Fibroblast of skin of back (primary cell): ENCODE measurements around the gene ZNF804B.

Source experiments
- DNase-seq: peaks from one replicate; pipeline ENCODE4 v3.0.0-alpha.2; 2013

Gene ZNF804B

GRCh38 chr7:89001306-89001705 is 241.8 kb downstream of the ZNF804B start:
- DNase-seq: no peak

DNA sequence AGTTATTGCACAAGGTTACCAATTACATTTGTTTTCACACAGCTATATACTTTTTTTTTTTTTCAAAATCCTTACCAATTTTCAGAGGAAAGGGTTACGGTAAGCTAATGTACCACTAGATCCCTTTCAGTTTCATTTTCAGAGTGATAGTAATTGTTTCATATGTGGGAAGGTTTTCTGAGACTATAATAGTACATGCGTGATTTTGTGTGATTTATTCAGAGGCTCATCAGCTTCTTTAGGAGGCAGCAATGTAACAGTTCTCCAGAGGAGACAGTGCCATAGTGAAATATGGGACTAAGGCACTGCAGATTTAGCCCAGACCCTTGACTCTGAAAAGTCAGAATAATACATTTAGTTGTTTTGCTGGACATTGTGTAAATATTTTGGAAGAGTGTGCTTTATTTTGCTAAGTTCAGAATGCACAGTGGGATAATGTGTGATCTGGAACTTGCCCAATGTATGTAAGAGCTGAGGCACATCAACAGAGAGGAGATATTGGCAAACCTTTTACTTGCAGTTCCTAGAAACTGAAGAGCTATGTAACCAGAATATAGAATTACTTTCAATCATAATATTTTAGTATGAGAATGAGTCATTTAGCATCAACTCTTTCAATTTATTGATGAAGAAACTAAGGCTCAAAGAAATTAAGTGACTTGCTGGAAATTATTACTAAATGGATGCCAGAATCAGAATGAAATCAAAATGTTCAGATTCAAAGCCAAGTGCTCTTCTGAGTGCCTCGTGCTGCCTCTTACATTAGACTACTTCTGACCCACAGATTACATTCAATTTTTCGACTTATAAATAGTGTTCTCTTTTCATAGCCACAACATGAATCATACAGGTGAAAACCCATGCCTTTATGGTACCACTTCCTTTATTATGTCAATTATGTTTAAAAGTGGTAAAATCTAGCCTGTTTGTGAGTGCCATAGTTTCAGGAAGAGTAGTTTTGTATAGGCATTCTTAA is 243.8 kb downstream of the ZNF804B start:
- no peak for DNase-seq

GRCh38 chr7:89012016-89012415 is 252.5 kb downstream of the ZNF804B start:
- DNase-seq: no peak

DNA sequence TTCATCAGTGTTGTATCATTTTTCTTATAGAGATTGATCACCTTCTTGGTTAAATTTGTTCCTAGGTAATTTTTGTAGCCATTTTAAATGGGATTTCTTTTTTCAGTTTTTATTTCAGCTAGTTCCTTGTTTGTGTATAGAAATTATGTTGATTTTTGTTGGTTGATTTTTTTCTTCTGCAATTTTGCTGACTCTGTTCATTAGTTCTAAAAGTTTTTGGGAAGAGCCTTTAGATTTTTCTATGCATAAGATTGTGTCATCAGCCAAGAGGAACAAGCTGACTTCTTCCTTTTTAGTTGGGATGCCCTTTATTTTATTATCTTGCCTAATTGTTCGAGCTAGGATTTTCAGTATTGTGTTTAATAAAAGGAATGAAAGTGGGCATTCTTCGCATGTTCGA is 258.2 kb downstream of the ZNF804B start:
- no peak for DNase-seq

- no peak for DNase-seq
Measured at GRCh38 chr7:89021741-89022140, 262.2 kb downstream of the ZNF804B start.

GRCh38 chr7:89023206-89023605 is 263.7 kb downstream of the ZNF804B start:
- DNase-seq: peak; percentile 85

GRCh38 chr7:89023877-89024276 is 264.4 kb downstream of the ZNF804B start:
- DNase-seq: peak; percentile 62

DNA sequence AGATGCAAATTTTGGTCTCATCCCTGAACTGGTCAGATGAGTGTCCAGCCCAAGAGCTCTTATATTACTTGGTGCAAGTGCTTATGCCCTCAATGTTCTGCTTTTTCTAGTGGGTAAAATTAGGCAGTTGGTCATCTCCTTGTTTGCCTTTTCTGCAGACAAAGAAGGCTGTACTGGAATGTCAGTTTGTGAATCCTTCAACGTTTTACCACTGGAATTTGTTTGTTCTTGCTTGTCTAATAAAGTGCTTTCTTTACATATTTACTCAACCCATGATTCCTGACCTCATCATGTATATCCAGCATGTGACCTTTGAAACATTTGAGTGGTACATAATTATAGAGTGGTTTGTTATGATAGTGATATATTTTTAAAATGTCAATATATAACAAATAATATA is 268.3 kb downstream of the ZNF804B start:
- peak; percentile 35 for DNase-seq

GRCh38 chr7:89028319-89028718 is 268.8 kb downstream of the ZNF804B start:
- DNase-seq: no peak

DNA sequence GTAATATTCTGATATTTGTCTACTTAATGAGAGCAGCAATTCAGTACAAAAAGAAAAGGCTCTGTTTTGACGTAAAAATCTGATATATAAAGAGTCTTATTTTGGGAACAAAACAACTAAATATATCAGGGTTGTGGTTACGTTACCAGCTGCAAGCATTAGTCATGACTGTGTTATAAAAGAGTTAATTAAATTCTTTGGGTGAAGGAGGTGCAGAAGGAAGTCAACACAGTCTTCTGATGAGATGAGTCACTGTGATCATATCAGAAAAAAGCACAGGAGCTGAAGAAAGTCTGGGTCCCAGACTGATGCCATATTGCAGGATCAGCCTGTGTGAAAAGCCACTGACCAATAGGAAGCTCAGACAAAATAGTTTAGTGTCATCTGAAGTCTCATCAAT is 270.4 kb downstream of the ZNF804B start:
- peak; percentile 73 for DNase-seq

DNA sequence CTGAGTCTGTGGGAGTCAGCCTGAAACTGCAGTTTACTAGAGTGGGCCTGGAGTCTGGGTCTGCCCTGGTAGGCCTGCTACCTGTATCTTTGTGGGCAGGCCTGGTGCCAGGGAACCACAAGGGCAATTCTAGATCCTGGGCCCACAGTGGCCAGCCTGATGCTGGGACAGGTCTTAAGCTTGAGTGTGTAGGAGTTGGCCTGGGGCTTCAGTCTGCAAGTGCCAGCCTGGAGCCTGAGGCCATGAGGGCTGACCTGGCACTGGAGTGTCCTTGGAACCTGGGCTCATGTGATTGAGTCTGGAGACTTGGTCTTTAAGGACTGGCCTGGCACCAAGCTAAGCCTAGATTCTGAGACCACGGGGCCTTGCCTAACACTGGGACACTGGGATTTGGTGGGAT is 281.7 kb downstream of the ZNF804B start:
- DNase-seq: no peak

GRCh38 chr7:89042940-89043339 is 283.4 kb downstream of the ZNF804B start:
- DNase-seq: no peak

DNA sequence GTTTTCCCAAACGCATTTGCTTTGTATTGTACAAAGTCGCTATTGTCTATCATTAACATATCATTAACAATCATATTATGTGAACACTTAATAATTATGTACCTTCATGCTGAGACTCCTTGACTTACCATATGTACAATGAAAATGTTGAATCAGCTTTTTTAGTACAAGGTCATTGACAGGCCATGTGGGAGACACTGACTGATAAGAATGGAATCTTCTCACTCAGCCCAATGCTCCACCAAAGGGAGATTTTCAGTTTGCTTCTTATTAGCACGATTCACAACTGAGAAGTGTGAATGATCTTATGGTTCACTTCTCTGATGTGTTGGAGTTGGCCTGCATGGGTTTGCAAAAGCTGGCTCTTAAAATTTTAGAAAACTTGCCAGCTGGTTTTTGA is 289.5 kb downstream of the ZNF804B start:
- DNase-seq: peak; percentile 46

- DNase-seq: no peak
Measured at GRCh38 chr7:89053130-89053529, 293.6 kb downstream of the ZNF804B start.

GRCh38 chr7:89054361-89054760 is 294.9 kb downstream of the ZNF804B start:
- DNase-seq: no peak

GRCh38 chr7:89060234-89060633 is 300.7 kb downstream of the ZNF804B start:
- DNase-seq: no peak

GRCh38 chr7:89064831-89065230 is 305.3 kb downstream of the ZNF804B start:
- no peak for DNase-seq

DNA sequence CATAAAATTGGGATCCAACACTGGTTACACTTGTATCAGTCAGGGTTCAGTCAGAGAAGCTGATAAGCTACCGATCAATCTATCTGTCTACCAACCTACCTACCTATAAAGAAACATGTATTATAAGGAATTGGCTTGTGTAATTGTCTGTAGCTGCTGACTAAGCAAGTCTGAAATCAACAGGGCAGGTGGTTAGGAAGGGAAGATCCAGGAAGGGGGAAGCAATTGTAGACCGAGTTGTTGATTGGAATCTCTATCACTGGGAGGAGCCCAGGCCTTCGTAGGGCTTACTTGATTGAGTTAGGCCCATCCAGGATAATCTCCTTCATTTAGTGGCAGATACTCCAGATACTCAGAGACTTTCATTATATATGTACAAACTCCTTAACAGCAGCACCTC is 307.5 kb downstream of the ZNF804B start:
- no peak for DNase-seq

GRCh38 chr7:89072081-89072480 is 312.6 kb downstream of the ZNF804B start:
- DNase-seq: peak; percentile 12

DNA sequence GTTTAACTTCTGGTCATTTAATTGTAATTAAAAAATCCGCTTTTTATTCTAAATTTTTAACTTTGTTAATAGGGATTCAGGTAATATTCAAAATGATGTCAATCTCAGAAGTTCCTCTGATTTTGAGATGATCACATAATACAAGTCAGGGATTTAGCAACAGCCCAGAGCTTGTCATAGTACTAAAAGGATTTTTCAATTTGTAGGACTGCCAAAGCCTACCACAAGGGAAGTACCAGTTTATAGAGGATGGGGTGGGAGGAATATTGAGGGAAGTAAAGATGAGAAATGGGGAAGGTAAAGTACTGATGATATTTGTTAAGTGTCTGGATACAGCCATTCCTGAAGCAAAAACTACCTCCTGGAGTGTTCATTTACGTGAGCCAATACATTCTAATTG is 314.3 kb downstream of the ZNF804B start:
- no peak for DNase-seq

DNA sequence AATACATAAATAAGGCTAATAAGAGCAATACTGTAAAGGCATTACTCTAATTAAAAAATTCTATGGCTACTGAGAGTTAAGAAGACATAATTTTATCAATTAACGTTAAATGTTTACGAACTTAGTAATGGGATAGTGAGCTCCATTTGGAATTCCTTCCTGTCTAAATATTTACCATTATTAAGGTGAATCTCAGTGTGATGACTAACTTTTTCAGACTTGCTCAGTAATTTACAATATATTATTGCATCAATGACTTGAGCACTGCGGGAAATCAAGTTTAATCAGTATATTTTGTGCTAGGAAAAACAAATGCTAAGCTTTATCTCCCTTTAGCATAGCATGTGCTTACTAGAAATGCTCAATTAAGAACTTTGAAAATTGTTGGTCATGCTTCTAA is 318.5 kb downstream of the ZNF804B start:
- DNase-seq: no peak

DNA sequence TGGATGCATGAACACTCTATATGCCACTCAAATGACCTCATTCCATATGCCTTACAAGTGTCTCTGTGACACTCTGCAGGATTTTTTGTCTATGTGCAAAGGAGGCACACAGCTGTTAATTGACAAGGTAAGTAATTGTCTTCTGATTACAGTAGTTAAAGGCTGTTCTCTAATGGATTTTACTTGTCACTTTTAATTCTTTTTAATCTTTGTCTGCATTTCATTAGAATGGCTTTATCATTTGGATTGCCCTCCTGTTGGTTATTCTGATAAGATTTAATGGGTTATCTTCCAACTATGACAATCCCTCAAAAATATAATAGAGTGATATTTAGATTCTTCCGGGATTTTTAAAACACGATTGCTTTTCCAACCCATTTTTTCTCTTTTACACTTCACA is 326.1 kb downstream of the ZNF804B start:
- DNase-seq: no peak

DNA sequence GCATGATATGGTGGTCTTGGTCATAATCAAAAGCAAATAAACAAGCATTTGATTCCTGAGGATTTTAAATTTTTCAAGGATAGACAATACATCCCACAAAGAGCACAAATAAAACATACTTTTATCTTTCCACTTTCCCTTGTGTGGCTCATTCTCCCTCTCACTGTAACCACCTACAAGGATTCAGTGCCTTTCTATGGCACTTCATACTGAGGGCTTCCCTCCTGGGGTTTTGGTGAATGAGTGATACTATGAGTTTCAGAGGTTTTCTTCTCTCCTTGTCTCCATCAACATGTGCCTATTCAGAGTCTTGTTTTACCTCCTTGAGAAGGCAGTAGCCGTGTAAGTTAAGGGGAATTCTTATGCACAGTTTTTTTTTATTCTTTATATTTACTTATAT is 332.1 kb downstream of the ZNF804B start:
- DNase-seq: no peak

DNA sequence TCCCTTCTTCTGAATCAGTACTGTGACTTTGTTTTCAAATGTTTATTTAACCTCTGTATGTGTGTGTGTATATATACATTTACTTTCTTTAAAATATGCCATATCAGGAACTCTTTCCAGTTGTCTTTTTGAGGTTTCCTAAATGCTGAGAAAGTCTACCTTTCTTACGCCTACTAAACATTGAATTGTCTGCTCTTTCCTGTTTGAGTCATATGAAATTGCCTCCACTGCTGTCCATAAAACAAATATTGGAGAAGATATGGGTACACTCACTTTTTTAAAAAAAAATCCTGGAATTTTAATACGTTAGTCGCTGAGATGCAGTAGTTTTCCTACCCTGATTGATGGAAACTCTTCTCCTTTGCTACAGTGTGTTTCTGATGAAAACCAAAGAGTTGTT is 334.8 kb downstream of the ZNF804B start:
- DNase-seq: no peak

- no peak for DNase-seq
Measured at GRCh38 chr7:89103564-89103963, 344.1 kb downstream of the ZNF804B start.
